A673 (cell line): ENCODE data around the gene PSME4. TPM values are rescaled to one million over a fixed set of nuclear protein-coding genes. Genes with fewer than 3 reads are reported as not detected.

Experiments
- BruUV-seq: library from RNA; stranded (reverse); fragments of 400-500 nt; replicated peaks from 2 replicates; lab custom pipeline; 2021; lab: Mats Ljungman, UMichigan
- CTCF ChIA-PET: fragments of 300-600 bp; sonication (Branson Sonifier 250); formaldehyde crosslinking; loops from one replicate; lab custom pipeline; 2022; ENCODE audit warnings: antibody characterized with exemption; lab: Charles Lee
- POLR2A ChIA-PET: fragments of 300-600 bp; sonication (Branson Sonifier 250); formaldehyde crosslinking; loops from one replicate; lab custom pipeline; 2022; ENCODE audit warnings: antibody characterized with exemption; ENCODE audit not compliant: low non-redundant PET; lab: Charles Lee
- DNase-seq: peaks from one replicate; pipeline ENCODE4 v3.0.0-alpha.2; 2015; ENCODE audit warnings: low spot score
- H3K27ac ChIP-seq: fragments of 200-600 bp; sonication (generic); 2 replicates; pipeline ENCODE4 v1.5.1; 2016; ENCODE audit warnings: mixed run types, low read depth, mild to moderate bottlenecking, mixed read lengths, antibody characterized with exemption, low read length; ENCODE audit not compliant: poor library complexity, severe bottlenecking
- H3K27me3 ChIP-seq: fragments of 200-600 bp; sonication (generic); replicated peaks from 2 replicates; pipeline ENCODE4 v1.6.1; 2017; ENCODE audit warnings: mixed run types, low read depth, mild to moderate bottlenecking, mixed read lengths, antibody characterized with exemption, low read length; ENCODE audit not compliant: insufficient read depth, poor library complexity
- H3K36me3 ChIP-seq: fragments of 200-600 bp; sonication (generic); 2 replicates; pipeline ENCODE4 v1.6.1; 2016; ENCODE audit warnings: mixed run types, mild to moderate bottlenecking, mixed read lengths, antibody characterized with exemption, low read length; ENCODE audit not compliant: insufficient read depth, poor library complexity, severe bottlenecking
- H3K4me1 ChIP-seq: fragments of 200-600 bp; sonication (generic); 2 replicates; pipeline ENCODE4 v1.6.1; 2017; ENCODE audit warnings: mixed run types, mild to moderate bottlenecking, mixed read lengths, antibody characterized with exemption, low read length; ENCODE audit not compliant: insufficient read depth, poor library complexity, severe bottlenecking
- H3K4me3 ChIP-seq: fragments of 200-600 bp; sonication (generic); 2 replicates; pipeline ENCODE4 v1.5.1; 2016; ENCODE audit warnings: low read depth, mixed run types, mild to moderate bottlenecking, mixed read lengths, low read length; ENCODE audit not compliant: poor library complexity, severe bottlenecking
- H3K9me3 ChIP-seq: fragments of 200-600 bp; sonication (generic); 2 replicates; pipeline ENCODE4 v1.6.1; 2016; ENCODE audit warnings: mixed run types, low read depth, mild to moderate bottlenecking, mixed read lengths, antibody characterized with exemption, low read length; ENCODE audit not compliant: poor library complexity, severe bottlenecking
- CTCF ChIP-seq: fragments of 300-800, 200-600 bp; sonication (generic); conservative IDR thresholded peaks from 2 replicates; pipeline ENCODE4 v1.5.1; 2017; ENCODE audit warnings: low read depth, mild to moderate bottlenecking, antibody characterized with exemption, low read length, moderate library complexity, mixed read lengths
- EZH2 ChIP-seq: fragments of 200-600 bp; sonication (generic); IDR thresholded peaks from 2 replicates; pipeline ENCODE4 v1.6.1; 2017; ENCODE audit warnings: borderline replicate concordance, low read depth, mild to moderate bottlenecking, mixed read lengths, antibody characterized with exemption, low read length; ENCODE audit not compliant: poor library complexity, severe bottlenecking
- intact Hi-C: fragments of 100-400 bp; cut with micrococcal nuclease; formaldehyde crosslinking; loops from one replicate; pipeline ENCODE4 v1.10.0; 2022; ENCODE audit not compliant: unreplicated experiment
- total RNA-seq: library from RNA; stranded (reverse); gene quantifications from 2 replicates; pipeline ENCODE4 v1.2.3, GENCODE V29; 2021

The PSME4 gene
- total RNA-seq, 1 experiment from 2014 or later: 97.6 TPM

GRCh38 chr2:53911434-53912189, 59.2 kb downstream of the PSME4 start:
- no peak for DNase-seq
- peaks cover 5% of the 10 kb centered on the region for H3K4me1 ChIP-seq
- H3K9me3 ChIP-seq: no peaks in the 10 kb centered on the region
- TF ChIP-seq CTCF: no peak
- CTCF ChIA-PET: no interaction called here
- H3K36me3 ChIP-seq: peaks cover 46% of the 10 kb centered on the region
- H3K4me3 ChIP-seq: no peak overlapping the region
- POLR2A ChIA-PET: no interaction called here
- no TSS peak for BruUV-seq
- intact Hi-C loops: no loop called here
- no peak overlapping the region for H3K27ac ChIP-seq
- H3K27me3 ChIP-seq: no peaks in the 10 kb centered on the region

- CTCF ChIA-PET: no interaction called here
- DNase-seq: no peak
- BruUV-seq: no TSS peak
- Histone ChIP-seq H3K27me3 (no peaks in the 10 kb centered on the region), H3K27ac (no peak overlapping the region), H3K36me3 (peaks cover 69% of the 10 kb centered on the region), H3K9me3 (no peaks in the 10 kb centered on the region), H3K4me1 (peaks cover 5% of the 10 kb centered on the region), H3K4me3 (no peak overlapping the region)
- intact Hi-C loops: no loop called here
- TF ChIP-seq EZH2 (no peak), CTCF (no peak)
- POLR2A ChIA-PET: no interaction called here
Observed at GRCh38 chr2:53907582-53907981, 63.2 kb downstream of the PSME4 start.

- no peaks in the 10 kb centered on the region for H3K27me3 ChIP-seq
- H3K27ac ChIP-seq: no peak overlapping the region
- H3K4me1 ChIP-seq: no peaks in the 10 kb centered on the region
- POLR2A ChIA-PET: no interaction called here
- intact Hi-C loops: no loop called here
- BruUV-seq: no TSS peak
- no peaks in the 10 kb centered on the region for H3K9me3 ChIP-seq
- DNase-seq: no peak
- peaks cover 90% of the 10 kb centered on the region for H3K36me3 ChIP-seq
- TF ChIP-seq EZH2 (no peak), CTCF (no peak)
- CTCF ChIA-PET: no interaction called here
- H3K4me3 ChIP-seq: no peak overlapping the region
Observed at GRCh38 chr2:53905396-53905795, 65.4 kb downstream of the PSME4 start.
